Adipocyte (in vitro differentiated cells): ENCODE results near the gene TGFBR1.
"Not testable (repeated sequence)": the region's sequence is repeated elsewhere in the genome, so short reads cannot be mapped to it uniquely, and the experiment has no call there.

Experiments
- DNase-seq: peaks from one replicate; pipeline ENCODE4 v3.0.0-alpha.2; 2015; ENCODE audit warnings: low read depth
- H3K27me3 ChIP-seq: replicated peaks from 2 replicates; pipeline ENCODE4 v1.7.0; 2013; ENCODE audit warnings: mild to moderate bottlenecking, low read length, moderate library complexity; ENCODE audit not compliant: control insufficient read depth, insufficient read depth
- H3K36me3 ChIP-seq: 2 replicates; pipeline ENCODE4 v1.7.0; 2013; ENCODE audit warnings: low read length, mild to moderate bottlenecking, moderate library complexity; ENCODE audit not compliant: control insufficient read depth, insufficient read depth, severe bottlenecking
- H3K4me1 ChIP-seq: 2 replicates; pipeline ENCODE4 v1.7.0; 2013; ENCODE audit warnings: mild to moderate bottlenecking, low read length, moderate library complexity; ENCODE audit not compliant: control insufficient read depth, insufficient read depth
- H3K4me3 ChIP-seq: 2 replicates; pipeline ENCODE4 v1.7.0; 2013; ENCODE audit warnings: mild to moderate bottlenecking, low read length, moderate library complexity
- H3K9ac ChIP-seq: 2 replicates; pipeline ENCODE4 v1.7.0; 2013; ENCODE audit warnings: mild to moderate bottlenecking, low read length, moderate library complexity
- H3K9me3 ChIP-seq: 2 replicates; pipeline ENCODE4 v1.7.0; 2013; ENCODE audit warnings: mild to moderate bottlenecking, low read length, moderate library complexity; ENCODE audit not compliant: control insufficient read depth

The TGFBR1 gene

GRCh38 chr9:99099806-99100585 lies 4.9 kb upstream of the TGFBR1 start:
- not testable (repeated sequence) for H3K9me3 ChIP-seq, H3K36me3 ChIP-seq, H3K9ac ChIP-seq, H3K4me3 ChIP-seq, DNase-seq, H3K27me3 ChIP-seq
- peaks cover 14% of the 10 kb centered on the region for H3K4me1 ChIP-seq

GRCh38 chr9:99101271-99101670 lies 3.6 kb upstream of the TGFBR1 start:
- H3K27me3 ChIP-seq = peaks cover 2% of the 10 kb centered on the region
- H3K9me3 ChIP-seq = no peaks in the 10 kb centered on the region
- DNase-seq = no peak
- no peak overlapping the region for H3K4me3 ChIP-seq
- H3K4me1 ChIP-seq = peaks cover 16% of the 10 kb centered on the region
- no peak overlapping the region for H3K9ac ChIP-seq
- no peaks in the 10 kb centered on the region for H3K36me3 ChIP-seq

GRCh38 chr9:99101812-99102211 lies 3.1 kb upstream of the TGFBR1 start:
- H3K4me1 ChIP-seq = peaks cover 22% of the 10 kb centered on the region
- H3K27me3 ChIP-seq = no peaks in the 10 kb centered on the region
- no peaks in the 10 kb centered on the region for H3K36me3 ChIP-seq
- no peak overlapping the region for H3K9ac ChIP-seq
- H3K9me3 ChIP-seq = no peaks in the 10 kb centered on the region
- DNase-seq = no peak
- H3K4me3 ChIP-seq = no peak overlapping the region

GRCh38 chr9:99103054-99103895 lies 1.6 kb upstream of the TGFBR1 start:
- peak; percentile 24 for DNase-seq
- Histone ChIP-seq H3K9ac (peak overlapping the region; percentile 87), H3K4me3 (peak overlapping the region; percentile 86), H3K9me3 (no peaks in the 10 kb centered on the region), H3K4me1 (peaks cover 36% of the 10 kb centered on the region), H3K27me3 (no peaks in the 10 kb centered on the region), H3K36me3 (no peaks in the 10 kb centered on the region)

- peaks cover 43% of the 10 kb centered on the region for H3K4me1 ChIP-seq
- DNase-seq = peak; percentile 79
- no peaks in the 10 kb centered on the region for H3K36me3 ChIP-seq
- H3K9me3 ChIP-seq = no peaks in the 10 kb centered on the region
- H3K9ac ChIP-seq = peak overlapping the region; percentile 87
- H3K4me3 ChIP-seq = peak overlapping the region; percentile 86
- H3K27me3 ChIP-seq = no peaks in the 10 kb centered on the region
These were observed 933 bp upstream of the TGFBR1 start for GRCh38 chr9:99103901-99104458.

GRCh38 chr9:99105152-99106043 lies 485 bp downstream of the TGFBR1 start:
- peak overlapping the region; percentile 90 for H3K9ac ChIP-seq
- H3K27me3 ChIP-seq = no peaks in the 10 kb centered on the region
- peak; percentile 90 for DNase-seq
- H3K4me1 ChIP-seq = peaks cover 53% of the 10 kb centered on the region
- H3K9me3 ChIP-seq = no peaks in the 10 kb centered on the region
- peak overlapping the region; percentile 89 for H3K4me3 ChIP-seq
- no peaks in the 10 kb centered on the region for H3K36me3 ChIP-seq

- Histone ChIP-seq H3K36me3 (no peaks in the 10 kb centered on the region), H3K9ac (peak overlapping the region; percentile 90), H3K9me3 (no peaks in the 10 kb centered on the region), H3K4me1 (peaks cover 53% of the 10 kb centered on the region), H3K4me3 (peak overlapping the region; percentile 89), H3K27me3 (no peaks in the 10 kb centered on the region)
- DNase-seq = no peak
These were observed 1.1 kb downstream of the TGFBR1 start for GRCh38 chr9:99106044-99106375.

GRCh38 chr9:99107421-99107820 lies 2.5 kb downstream of the TGFBR1 start:
- H3K4me1 ChIP-seq = peaks cover 53% of the 10 kb centered on the region
- no peaks in the 10 kb centered on the region for H3K27me3 ChIP-seq
- no peak overlapping the region for H3K4me3 ChIP-seq
- H3K9me3 ChIP-seq = no peaks in the 10 kb centered on the region
- no peak overlapping the region for H3K9ac ChIP-seq
- H3K36me3 ChIP-seq = no peaks in the 10 kb centered on the region
- DNase-seq = peak; percentile 30

GRCh38 chr9:99108131-99108530 lies 3.2 kb downstream of the TGFBR1 start:
- Histone ChIP-seq H3K27me3 (no peaks in the 10 kb centered on the region), H3K4me3 (no peak overlapping the region), H3K4me1 (peaks cover 51% of the 10 kb centered on the region), H3K9me3 (no peaks in the 10 kb centered on the region), H3K9ac (no peak overlapping the region), H3K36me3 (no peaks in the 10 kb centered on the region)
- no peak for DNase-seq

- peak; percentile 67 for DNase-seq
- Histone ChIP-seq H3K4me1 (peaks cover 49% of the 10 kb centered on the region), H3K9ac (no peak overlapping the region), H3K4me3 (no peak overlapping the region), H3K36me3 (no peaks in the 10 kb centered on the region), H3K9me3 (no peaks in the 10 kb centered on the region), H3K27me3 (no peaks in the 10 kb centered on the region)
These were observed 4.6 kb downstream of the TGFBR1 start for GRCh38 chr9:99109522-99109921.
